GM21717 (cell line): ENCODE data around the gene GRIK4.
A peak's percentile ranks its signal among the peaks of the same experiment; 100 is the strongest.
"Not testable (repeated sequence)": the region's sequence is repeated elsewhere in the genome, so short reads cannot be mapped to it uniquely, and the experiment has no call there.

ENCODE experiments used
- ATAC-seq: cut with Tn5 transposase; IDR thresholded peaks from one replicate; pipeline ENCODE4 v1.9.1; 2021; ENCODE audit warnings: mild to moderate bottlenecking, moderate library complexity; ENCODE audit not compliant: unreplicated experiment

GRIK4 gene

DNA sequence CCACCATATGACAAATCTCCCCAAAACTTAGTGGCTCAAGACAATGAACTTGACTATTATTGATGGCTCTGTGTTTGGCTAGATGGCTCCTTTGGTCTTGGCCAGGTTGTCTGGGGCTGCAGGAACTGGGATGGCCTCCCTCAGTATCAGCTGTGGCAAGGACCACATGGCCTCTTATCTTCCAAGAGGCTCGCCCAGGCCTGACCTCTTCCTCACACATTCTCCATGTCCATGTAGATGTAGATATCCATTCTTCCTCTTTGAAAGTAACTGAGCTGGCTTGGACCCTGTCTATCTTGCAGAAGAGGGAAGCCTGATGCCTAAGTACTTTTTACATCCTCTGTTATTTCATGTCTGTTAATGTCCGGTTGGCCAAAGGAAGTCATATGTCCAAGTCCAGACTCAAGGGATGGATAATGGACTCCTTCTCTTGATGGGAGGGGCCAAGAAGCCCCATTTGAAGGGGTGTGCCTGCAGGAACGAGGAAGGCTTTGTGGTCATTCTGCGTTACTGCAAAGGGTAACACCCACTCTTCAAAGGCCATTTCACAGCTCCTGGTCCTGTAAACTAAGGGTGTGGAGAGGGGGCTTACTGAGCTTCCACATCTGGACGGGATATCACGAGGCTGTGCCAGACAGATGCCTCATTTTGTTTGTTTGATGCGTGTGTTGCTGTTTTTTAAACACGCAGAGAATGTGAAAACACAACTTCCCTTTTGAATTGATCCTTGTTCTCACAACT lies 87.1 kb downstream of the GRIK4 start:
- ATAC-seq, result no peak

DNA sequence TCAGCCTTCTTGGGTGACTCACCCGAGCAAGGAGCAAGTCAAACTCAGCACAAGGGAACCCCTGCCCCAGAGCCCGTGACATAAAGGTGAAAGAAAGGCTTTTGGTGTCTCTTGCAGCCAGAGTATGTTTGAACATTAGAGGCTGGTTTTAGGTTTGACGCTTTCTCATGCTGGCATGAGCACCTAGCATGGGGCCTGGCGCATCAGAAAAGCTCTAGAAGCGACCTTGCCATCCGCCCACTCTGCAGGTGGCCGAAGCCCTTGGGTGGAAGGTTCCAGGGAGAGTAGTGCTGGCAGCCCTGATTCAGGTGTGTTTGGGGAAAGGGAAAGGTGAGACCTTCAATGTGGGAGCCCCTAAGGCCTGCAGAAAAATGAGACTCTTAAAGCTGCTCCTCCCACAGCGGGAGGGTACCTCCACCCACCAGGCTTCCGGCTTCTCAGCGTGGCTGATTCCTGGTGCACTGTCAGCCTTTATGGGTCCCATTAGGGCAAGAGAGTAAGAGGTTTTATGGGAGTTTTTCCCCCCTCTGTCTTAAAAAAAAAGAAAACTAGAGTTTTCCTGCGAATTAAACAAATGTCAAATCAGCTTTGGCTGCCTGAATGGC lies 88.4 kb downstream of the GRIK4 start:
- no peak for ATAC-seq

DNA sequence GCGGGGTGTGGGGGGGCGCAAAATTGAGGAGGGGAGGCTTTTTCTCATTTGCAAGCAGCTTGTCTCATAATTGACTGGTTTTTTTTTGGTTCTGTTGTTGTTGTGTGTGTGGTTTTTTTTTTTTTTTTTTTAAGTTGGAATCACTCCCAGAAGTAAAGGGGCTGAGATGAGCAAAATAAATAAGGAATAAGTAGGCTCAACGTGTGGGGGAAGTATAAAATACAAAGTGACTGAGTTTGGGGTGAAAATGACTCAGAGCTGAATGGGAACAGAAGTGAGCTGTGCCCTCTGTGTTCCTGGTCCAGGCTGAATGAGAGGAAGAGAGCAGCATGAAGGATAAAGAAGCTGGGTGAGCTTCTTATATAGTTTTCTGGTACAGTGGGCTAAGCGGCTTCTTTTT lies 90.0 kb downstream of the GRIK4 start:
- no peak for ATAC-seq

DNA sequence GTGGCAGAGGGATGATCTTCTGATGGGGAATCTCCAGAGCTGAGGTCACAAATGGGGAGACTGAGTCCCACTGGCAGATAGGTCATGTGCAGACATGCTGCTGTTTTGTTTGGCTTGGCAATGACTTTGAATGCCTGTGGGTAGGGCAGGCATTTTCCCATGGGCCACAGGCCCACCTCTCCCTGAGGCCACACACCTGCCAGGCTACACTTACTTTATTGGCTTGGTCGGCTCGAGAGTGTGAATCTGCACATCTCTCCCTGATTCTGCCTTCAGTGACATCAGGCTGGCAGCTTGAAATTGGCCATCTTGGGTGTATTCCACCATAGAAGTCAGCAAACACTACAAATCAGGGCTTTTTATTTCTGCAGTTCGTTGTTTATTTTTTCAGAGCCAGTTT lies 91.5 kb downstream of the GRIK4 start:
- no peak for ATAC-seq

DNA sequence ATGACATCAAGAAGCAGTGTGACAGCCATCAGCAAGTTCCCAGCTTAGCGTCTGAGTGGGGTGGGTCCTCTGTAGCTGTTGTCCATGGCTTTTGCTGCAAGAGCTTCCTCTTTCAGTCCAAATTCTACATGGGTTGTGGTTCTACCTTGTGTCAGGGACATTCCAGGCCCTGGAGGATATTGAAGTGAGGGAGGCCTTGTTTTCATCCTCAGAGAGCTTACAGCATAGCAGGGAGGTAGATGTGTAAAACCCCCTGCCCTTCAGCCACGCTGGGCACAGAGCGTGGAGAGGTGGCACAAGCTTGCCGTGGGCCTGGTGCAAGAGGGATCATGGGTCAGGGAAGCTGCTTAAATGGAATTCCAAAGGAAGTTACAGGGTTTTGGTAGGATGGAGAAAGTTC lies 93.9 kb downstream of the GRIK4 start:
- no peak for ATAC-seq

DNA sequence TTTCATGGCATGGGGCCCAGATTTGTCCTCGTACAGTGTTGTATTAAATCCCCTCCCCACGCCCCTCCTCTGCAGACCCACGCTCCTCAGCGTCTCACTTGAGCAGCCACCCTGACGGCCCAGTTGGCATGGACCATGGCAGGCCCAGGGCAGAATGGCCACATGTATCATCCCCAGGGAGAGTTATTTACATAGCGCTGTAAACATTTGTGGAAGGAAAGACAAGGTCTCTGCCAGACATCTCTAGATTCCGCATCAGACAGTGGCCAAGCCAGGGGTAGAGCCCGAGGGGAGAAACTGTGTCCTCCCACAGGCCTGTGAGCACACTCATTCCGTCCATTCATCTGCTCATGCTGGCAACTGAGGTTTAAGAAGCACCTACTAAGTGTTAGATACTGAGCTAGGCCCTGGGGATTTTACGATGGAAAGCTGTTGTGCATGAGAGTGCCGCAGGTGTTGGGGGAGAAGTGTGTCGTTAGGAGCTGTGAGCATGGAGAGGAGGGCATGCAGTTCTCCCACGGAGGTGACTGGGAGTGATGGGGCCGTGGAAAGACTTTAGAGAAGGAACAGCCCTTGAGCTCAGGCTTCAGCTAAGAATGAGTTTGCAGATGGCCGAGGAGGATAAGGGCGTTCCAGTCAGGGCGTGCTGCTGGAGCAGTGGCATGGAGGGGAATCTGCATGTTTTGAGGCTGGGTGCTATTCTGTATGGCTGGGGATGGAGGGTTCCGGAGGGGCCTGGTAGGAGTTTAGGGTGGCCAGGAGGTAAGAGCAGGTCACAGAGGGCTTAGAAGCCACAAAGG lies 94.9 kb downstream of the GRIK4 start:
- no peak for ATAC-seq

DNA sequence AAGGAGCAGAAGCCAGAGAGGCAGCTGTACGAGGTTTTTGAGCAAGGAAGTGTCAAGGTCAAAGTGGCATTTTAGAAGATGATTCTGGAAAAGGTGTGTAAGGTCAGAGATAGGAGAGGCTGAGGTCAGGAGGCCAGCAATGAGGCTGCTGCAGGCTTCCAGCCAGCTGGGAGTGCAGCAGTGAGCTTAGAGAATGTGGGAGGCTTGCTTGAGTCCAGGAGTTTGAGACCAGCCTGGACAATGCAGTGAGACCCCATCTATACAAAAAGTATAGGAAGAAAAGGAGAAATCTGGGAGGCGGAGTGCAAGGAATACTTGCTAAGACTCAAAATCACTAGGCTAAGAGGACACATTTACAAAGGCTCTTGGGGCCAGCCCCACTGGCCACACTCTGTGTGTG lies 96.5 kb downstream of the GRIK4 start:
- no peak for ATAC-seq

- no peak for ATAC-seq
Observed at GRCh38 chr11:120608760-120609211, 97.2 kb downstream of the GRIK4 start.

GRCh38 chr11:120610111-120610510 lies 98.6 kb downstream of the GRIK4 start:
- ATAC-seq, result no peak

DNA sequence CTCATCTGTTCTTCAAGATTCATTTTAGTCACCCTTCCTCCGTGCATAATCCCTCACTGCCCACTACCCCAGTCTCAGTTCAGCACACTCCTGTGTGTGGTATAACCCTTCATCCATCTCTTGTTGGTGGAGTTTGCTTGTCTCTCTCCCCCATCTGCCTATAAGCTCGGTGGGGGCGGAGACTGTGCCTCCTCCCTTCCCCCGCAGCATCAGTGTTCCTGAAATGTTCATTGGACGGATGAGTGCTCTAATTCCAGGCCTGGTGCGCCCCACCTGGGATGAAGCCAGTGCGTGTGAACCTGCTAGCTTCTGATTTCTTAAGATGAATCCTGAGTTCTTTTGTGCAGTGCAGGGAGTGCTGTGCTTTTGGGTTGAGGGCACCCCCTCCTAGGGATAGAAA lies 100.0 kb downstream of the GRIK4 start:
- no peak for ATAC-seq

- peak; percentile 89 for ATAC-seq
Observed at GRCh38 chr11:120612513-120613263, 101.1 kb downstream of the GRIK4 start.

- ATAC-seq, result peak; percentile 65
Observed at GRCh38 chr11:120613264-120614226, 102.0 kb downstream of the GRIK4 start.

GRCh38 chr11:120615391-120615790 lies 103.8 kb downstream of the GRIK4 start:
- ATAC-seq, result no peak

DNA sequence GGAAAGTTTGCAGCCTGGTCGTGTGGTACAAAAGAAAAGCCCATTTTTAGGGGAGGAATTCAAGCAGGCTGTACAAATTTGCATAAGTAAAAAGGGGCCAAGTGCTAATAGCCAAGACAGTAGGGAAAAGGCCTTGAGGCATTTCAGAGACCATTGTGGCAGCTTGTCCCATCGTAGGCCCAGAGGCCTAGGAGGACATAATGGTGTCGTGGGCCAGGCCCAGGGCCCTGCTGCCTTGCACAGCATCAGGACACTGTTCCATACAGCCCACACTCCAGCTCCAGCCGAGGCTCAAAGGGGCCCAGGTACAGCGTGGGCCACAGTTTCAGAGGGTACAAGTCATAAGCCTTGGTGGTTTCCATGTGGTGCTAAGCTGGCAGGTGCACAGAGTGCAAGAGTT lies 106.9 kb downstream of the GRIK4 start:
- ATAC-seq, result no peak

- no peak for ATAC-seq
Observed at GRCh38 chr11:120622189-120622875, 110.8 kb downstream of the GRIK4 start.

GRCh38 chr11:120624992-120625391 lies 113.4 kb downstream of the GRIK4 start:
- not testable (repeated sequence) for ATAC-seq

- no peak for ATAC-seq
Observed at GRCh38 chr11:120625565-120625964, 114.0 kb downstream of the GRIK4 start.

DNA sequence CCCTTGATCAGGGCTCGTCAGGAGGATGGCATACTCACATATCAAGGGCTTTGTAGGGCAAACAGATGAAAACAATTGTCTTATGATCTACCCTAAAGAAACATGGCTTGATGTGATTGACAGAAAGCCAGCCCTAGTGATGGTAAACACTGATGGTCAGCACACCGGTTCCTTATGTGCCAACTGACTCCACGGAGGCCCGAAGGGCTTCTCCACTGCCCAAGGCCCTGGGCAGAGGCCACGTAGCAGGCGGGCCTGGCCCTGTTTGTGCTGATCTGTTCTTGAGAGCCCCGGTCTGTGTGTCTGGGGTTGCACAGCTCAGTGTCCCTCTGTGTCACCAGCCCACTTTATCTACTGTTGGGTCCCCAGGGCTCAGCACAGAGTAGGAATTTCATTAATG lies 115.2 kb downstream of the GRIK4 start:
- no peak for ATAC-seq
